Neural progenitor cell (in vitro differentiated cells): ENCODE data around the gene SELENOH.

ENCODE experiments used
- CTCF ChIP-seq: fragments of 200-600 bp; sonication (generic); IDR thresholded peaks from 2 replicates; pipeline ENCODE4 v1.5.1; 2017; ENCODE audit warnings: antibody characterized with exemption, mild to moderate bottlenecking
- EZH2phosphoT487 ChIP-seq: fragments of 200-600 bp; sonication (generic); IDR thresholded peaks from 2 replicates; pipeline ENCODE4 v1.6.1; 2017; ENCODE audit warnings: antibody characterized with exemption

- TF ChIP-seq CTCF (no peak), EZH2phosphoT487 (no peak)
Observed at GRCh38 chr11:57792870-57793269, 51.6 kb downstream of the SELENOH start.
